Chondrocyte (in vitro differentiated cells): ENCODE measurements around the gene TRIP10. TPM values are rescaled to one million over a fixed set of nuclear protein-coding genes. Genes with fewer than 3 reads are reported as not detected.

ENCODE experiments used
- DNase-seq: peaks from one replicate; pipeline ENCODE4 v3.0.0; 2021; ENCODE audit warnings: mixed read lengths, low spot score
- H3K27ac Mint-ChIP-seq: one replicate; pipeline ENCODE4 v1.8.0; 2021; ENCODE audit warnings: mild to moderate bottlenecking, moderate library complexity, mixed read lengths; ENCODE audit not compliant: unreplicated experiment
- H3K27me3 Mint-ChIP-seq: 2 replicates; pipeline ENCODE4 v1.8.0; 2021; ENCODE audit warnings: low read depth, mixed read lengths
- H3K36me3 Mint-ChIP-seq: 2 replicates; pipeline ENCODE4 v1.8.0; 2021; ENCODE audit warnings: low read depth, mixed read lengths
- H3K4me1 Mint-ChIP-seq: 2 replicates; pipeline ENCODE4 v1.8.0; 2021; ENCODE audit warnings: low read depth, mild to moderate bottlenecking, mixed read lengths
- H3K4me3 Mint-ChIP-seq: one replicate; pipeline ENCODE4 v1.8.0; 2021; ENCODE audit warnings: mild to moderate bottlenecking, moderate library complexity, mixed read lengths; ENCODE audit not compliant: unreplicated experiment
- H3K9me3 Mint-ChIP-seq: 2 replicates; pipeline ENCODE4 v1.8.0; 2021; ENCODE audit warnings: low read depth, mixed read lengths
- total RNA-seq: library from RNA; stranded (reverse); gene quantifications from 3 replicates; pipeline ENCODE4 v1.2.1, GENCODE V29; 2021
- TF ChIP-seq, protein P1 (sequence below): fragments of 200-600 bp; sonication (generic); IDR thresholded peaks from 2 replicates; pipeline ENCODE4 v1.5.0; 2021; ENCODE audit warnings: antibody characterized with exemption, mild to moderate bottlenecking, moderate library complexity

TRIP10 gene
- total RNA-seq, 1 donor from 2014 or later, result 107 TPM

DNA sequence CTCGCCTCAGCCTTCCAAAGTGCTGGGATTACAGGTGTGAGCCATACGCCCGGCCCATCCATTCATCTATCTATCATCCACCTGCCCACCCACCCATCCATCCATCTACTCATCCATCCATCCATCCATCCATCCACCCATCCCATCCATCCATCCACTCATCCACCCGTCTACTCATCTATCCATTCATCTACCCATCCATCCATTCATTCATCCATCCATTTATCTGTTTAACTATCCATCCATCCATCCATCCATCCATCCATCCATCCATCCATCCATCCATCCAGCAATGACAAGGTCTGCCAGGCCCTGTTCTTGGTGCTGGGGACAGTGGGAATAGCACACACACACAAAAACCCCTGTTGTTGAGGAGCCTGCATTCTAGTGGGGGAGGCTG lies 37.5 kb downstream of the TRIP10 start:
- Mint-ChIP-seq H3K36me3 (no peaks in the 10 kb centered on the region), H3K9me3 (no peaks in the 10 kb centered on the region), H3K4me1 (peaks cover 5% of the 10 kb centered on the region), H3K27ac (no peak overlapping the region), H3K27me3 (no peaks in the 10 kb centered on the region), H3K4me3 (no peak overlapping the region)
- DNase-seq, result no peak
- TF ChIP-seq, protein P1, sequence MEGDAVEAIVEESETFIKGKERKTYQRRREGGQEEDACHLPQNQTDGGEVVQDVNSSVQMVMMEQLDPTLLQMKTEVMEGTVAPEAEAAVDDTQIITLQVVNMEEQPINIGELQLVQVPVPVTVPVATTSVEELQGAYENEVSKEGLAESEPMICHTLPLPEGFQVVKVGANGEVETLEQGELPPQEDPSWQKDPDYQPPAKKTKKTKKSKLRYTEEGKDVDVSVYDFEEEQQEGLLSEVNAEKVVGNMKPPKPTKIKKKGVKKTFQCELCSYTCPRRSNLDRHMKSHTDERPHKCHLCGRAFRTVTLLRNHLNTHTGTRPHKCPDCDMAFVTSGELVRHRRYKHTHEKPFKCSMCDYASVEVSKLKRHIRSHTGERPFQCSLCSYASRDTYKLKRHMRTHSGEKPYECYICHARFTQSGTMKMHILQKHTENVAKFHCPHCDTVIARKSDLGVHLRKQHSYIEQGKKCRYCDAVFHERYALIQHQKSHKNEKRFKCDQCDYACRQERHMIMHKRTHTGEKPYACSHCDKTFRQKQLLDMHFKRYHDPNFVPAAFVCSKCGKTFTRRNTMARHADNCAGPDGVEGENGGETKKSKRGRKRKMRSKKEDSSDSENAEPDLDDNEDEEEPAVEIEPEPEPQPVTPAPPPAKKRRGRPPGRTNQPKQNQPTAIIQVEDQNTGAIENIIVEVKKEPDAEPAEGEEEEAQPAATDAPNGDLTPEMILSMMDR, result no peak

DNA sequence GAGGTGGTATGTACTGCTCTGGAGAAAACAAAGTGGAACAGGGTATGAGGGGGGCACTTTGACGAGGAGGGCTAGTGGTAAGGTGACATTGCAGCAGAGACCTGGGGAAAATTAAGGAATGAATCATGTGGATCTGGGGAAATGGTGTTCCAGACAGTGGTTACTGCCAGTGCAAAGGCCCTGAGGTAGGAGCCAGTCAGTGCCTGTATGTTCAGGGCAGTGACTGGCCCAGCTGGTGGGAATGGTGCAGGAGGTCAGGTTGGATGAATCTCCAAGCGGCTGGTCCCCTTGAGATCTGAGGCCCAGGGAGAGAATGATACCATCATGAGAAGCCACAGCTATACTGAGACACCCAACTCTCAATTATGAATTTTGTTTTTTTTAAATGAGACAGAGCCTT lies 38.0 kb downstream of the TRIP10 start:
- no peak for DNase-seq
- TF ChIP-seq, protein P1, result no peak
- Mint-ChIP-seq H3K27ac (no peak overlapping the region), H3K4me1 (peaks cover 5% of the 10 kb centered on the region), H3K36me3 (no peaks in the 10 kb centered on the region), H3K27me3 (no peaks in the 10 kb centered on the region), H3K9me3 (no peaks in the 10 kb centered on the region), H3K4me3 (no peak overlapping the region)

DNA sequence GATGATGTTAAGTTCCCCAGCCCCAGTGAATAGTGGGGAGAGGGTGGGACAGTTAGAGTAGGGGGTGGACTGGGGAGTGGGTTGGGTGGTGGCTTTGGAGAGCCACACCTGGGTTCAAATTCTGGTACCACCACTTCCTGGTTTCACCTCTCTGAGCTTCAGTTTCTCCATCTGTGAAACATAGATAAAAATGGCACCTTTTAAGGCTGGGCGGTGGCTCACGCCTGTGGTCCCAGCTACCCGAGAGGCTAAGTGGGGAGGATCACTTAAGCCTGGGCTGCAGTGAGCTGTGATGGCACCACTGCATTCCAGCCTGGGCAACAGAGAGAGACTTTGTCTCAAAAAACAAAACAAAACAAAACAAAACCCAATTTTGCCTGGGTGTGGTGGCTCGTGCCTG lies 38.9 kb downstream of the TRIP10 start:
- H3K9me3 Mint-ChIP-seq, result no peaks in the 10 kb centered on the region
- H3K4me1 Mint-ChIP-seq, result peaks cover 5% of the 10 kb centered on the region
- no peak overlapping the region for H3K27ac Mint-ChIP-seq
- no peak overlapping the region for H3K4me3 Mint-ChIP-seq
- TF ChIP-seq, protein P1, result no peak
- no peaks in the 10 kb centered on the region for H3K36me3 Mint-ChIP-seq
- no peaks in the 10 kb centered on the region for H3K27me3 Mint-ChIP-seq
- DNase-seq, result no peak

DNA sequence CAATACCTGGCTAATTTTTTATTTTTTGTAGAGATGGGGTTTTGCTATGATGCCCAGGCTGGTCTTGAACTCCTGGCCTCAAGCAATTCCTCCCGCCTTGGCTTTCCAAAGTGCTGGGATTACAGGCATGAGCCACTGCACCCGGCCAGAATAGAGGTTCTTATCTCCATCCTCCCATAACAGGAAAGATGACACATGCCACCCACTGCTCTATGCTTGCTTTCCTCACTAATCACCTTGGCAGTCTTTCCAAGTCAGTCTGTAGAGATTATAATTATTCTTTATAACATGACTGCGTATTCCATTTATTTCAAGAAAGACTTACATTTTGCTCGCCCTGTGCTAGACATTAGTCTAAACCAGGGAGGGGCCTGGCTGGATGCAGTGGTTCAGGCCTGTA lies 39.7 kb downstream of the TRIP10 start:
- Mint-ChIP-seq H3K4me1 (peaks cover 5% of the 10 kb centered on the region), H3K27me3 (no peaks in the 10 kb centered on the region), H3K27ac (no peak overlapping the region), H3K9me3 (no peaks in the 10 kb centered on the region), H3K4me3 (no peak overlapping the region), H3K36me3 (no peaks in the 10 kb centered on the region)
- TF ChIP-seq, protein P1, result no peak
- no peak for DNase-seq

DNA sequence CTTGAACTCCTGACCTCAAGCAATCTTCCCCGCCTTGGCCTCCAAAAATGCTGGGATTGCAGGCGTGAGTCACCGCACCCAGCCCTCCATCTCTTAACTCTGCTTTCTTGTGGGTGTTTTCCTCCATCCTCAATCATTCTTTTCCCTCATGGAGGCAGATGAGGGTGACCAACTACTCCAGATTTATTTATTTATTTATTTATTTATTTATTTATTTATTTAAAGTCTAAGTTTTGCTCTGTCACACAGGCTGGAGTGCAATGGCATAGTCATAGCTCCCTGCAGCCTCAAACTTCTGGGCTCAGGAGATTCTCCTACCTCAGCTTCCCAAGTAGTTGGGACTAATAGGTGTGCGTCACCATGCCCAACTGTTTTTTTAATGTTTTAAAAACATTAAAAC lies 47.9 kb downstream of the TRIP10 start:
- H3K4me1 Mint-ChIP-seq, result peaks cover 5% of the 10 kb centered on the region
- no peak for DNase-seq
- peaks cover 3% of the 10 kb centered on the region for H3K9me3 Mint-ChIP-seq
- peaks cover 19% of the 10 kb centered on the region for H3K27me3 Mint-ChIP-seq
- H3K36me3 Mint-ChIP-seq, result no peaks in the 10 kb centered on the region
- no peak overlapping the region for H3K4me3 Mint-ChIP-seq
- TF ChIP-seq, protein P1, result no peak
- no peak overlapping the region for H3K27ac Mint-ChIP-seq
